SW 1271 (cell line): ENCODE data around the gene FIBP.

Source experiments
- DNase-seq, 2 experiments: peaks; one replicate each; lab custom pipeline; 2025; lab: John Stamatoyannopoulos, UW

The FIBP gene

DNA sequence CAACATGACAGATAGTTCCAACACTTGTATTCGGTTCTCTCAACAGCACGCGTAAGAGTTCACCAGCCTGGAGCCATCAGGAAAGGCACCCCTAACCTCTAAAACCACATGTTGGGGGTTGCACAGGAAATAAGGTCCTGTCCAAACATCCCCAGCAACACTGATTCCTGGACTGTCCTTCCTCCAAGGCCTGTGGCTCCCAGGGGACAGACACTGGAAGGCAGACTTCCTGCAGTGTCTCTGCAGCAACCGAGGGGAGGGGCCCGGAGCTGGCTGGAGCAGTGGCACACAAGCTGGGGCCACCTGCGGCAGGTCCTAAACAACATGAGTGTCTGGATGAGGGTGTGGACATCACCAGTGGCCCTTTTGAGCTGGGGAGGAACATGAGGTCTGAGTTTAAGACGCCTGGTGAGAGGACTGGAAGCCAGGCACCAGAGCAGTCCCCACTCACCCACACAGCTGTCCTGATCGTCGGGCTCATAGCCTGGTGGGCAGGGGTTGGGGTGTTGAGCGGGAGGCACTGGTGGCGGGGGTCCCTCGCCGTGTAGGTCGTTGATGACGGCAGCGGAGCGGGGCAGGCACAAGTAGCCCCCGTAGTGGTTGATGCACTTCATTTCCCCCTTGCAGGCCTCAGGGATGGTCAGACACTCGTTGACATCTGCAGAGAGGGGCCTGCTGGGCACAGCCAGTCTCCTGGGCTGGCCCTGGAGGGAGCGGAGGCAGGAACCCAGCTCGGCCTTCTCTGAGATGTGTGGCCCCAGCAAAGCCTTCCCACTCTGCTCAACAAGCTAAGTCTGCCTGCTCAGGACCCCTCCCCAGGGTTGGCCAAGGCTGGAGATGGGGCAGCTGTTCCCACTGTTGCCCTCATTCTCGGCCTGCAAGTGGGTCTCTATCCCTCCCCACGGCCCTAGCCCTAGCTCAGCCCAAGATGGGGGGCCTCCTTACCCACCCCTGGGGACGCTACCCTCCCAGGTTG is 17.3 kb downstream of the FIBP start:
- DNase-seq, result no peak

DNA sequence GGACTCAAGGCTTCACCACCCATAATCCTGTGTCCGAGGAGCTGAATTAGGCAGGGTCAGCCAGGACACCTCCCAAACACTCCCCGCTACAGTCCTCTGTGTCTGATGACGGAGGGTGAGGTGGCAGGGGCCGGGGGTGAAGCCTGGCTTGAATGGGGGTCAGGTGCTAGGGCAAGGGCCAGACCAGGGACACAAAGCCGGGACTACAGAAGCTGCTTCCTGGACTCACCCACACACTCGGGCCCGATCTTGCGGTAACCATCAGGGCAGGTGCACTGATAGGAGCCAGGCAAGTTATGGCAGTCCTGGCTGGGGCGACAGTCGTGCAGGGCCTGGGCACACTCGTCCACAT is 18.0 kb downstream of the FIBP start:
- no peak for DNase-seq

DNA sequence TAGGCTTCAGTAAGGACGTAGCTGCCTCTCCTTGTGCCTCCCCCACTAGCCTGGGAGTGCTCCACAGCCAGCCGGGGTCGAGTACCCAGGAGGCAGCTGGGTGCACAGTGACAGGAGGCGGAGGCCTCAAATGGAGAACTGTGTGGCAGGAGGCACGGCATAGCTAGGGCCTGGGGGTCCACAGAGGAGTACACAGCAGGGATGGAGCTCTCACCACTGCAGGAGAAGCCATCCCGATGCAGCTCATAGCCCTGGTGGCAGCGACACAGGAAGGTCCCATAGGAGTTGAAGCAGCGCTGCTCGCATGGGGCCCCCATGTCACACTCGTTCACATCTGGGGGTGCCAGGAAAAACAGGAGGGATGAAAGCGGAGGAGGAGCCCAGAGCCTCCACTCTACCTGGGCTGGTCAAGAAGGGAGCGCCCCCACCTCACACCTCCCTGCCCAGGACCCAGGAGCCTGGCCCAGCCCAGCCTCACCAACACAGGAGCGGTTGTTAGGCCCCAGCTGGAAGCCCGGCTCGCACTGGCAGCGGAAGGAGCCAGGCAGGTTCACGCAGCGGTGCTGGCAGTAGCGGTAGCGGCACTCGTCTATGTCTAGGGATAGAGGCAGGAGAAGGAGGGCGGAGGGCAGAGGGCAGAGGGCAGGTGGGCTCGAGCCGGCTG is 18.5 kb downstream of the FIBP start:
- DNase-seq, result no peak

DNA sequence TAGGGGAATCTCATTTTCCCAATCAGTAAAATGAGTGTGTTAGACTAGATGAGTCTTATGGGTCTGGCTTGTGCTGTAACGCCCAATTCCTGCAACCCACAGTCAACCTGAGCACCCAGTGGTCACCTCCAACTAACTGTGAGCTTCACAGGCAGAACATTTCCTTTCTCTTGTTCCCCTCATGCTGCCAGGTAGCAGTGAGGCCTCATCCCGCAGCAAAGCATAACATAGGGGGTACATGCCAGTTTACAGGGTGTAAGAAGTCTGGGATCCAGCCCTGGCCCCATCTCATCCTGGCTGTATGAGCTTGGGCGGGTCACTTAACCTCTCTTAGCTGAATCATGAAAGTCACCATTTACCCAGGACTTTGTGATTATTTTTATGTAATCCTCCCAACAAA is 19.4 kb downstream of the FIBP start:
- DNase-seq, result no peak

DNA sequence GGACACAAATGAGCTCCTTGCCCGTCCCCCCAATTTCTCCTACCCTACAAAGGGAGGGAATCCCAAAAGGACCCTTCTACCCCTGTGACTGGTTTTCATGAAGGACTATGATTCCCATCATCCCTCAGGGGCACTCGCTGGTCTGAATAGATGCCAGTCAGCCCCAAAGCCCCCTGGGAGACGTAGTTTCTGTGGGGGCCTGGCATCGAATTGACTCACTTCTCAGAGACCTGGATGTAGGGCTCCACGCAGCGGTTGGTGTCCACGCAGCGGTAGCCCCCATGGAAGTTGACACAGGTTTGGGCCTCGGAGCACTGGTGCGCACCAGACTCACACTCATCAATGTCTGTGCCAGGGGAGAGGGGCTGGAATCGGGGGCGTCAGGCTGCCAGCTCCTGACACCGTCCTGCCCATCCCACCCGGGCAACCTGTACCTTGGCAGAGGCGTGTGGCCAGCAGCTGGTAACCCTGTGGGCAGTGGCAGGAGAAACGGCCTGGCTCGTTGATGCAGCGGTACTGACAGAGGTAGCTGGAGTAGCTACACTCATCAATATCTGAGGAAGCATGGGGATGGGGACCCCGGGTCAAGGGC is 20.1 kb downstream of the FIBP start:
- no peak for DNase-seq

DNA sequence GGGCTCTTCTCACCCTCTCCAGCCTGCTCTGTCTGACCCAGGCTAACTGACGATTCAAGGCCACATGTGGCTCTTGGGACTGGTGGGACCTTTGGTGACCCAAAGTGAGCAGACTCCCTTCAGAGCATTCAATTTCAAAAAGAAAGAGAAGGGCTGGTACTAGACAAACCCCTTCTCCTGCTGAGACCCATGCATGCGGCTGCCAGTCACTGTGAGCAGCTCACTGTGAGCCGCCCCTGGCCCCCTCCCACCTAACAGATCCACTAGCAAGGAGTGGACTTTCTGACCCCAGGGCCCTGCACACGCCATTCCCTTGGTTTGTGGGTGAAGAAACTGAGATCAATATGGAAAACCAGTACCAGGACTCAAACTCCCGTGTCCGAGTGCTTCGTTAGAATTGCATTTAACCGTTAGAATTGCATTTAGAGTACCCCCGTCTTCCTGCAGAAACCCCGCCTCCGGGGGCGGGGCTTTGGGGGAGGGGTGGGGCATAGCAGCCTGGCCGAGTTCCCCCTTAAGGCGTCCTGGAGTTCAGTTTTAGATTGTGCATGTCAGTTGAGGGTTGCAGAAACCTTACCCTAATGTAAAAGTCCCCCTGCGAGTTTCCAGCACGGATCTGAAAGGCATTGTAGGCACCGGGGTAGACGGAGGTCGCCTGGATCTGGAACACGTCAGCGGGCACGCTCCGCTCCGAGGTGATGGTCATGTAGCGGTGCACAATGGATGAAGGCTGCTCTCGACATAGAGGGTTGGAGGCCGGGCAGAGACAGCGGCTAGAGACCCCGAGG is 20.8 kb downstream of the FIBP start:
- DNase-seq, result no peak

DNA sequence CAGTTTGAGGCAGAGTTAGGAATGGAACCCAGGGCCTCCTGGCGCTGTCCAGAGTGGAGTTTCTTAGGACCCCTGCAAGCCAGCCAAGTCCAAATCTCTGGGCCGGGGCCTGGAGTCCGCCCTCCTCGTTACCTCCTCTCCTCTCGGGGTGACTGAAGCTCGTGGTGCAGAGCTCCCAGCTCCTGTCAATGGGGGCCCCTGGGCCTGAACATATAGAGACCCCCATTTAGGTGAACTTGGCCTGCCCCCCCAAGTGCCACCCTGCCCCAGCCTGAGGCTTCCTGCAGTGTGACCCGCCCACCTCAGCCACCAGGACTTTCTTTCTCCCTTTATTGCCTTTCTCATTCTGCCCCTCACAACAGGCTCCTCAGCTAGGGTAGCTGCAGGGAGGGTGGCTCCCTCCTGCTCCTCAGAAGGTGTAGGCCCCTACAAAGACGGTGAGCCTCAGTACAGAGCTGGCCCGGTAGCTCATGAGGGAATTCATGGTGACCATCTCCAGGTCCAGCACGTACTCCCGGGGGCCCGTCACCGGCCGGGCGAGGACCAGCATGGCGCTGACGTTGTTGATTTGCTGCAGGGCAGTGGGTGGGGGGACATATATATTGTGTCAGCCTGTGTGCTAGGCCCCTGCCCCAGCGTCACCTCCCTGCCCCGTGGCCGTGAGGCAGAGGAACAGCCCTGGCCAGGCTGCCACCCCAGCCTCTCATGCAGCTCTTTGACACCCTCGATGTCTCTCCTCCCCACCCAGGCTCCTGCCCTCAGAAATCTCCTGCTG is 21.6 kb downstream of the FIBP start:
- DNase-seq, result no peak

DNA sequence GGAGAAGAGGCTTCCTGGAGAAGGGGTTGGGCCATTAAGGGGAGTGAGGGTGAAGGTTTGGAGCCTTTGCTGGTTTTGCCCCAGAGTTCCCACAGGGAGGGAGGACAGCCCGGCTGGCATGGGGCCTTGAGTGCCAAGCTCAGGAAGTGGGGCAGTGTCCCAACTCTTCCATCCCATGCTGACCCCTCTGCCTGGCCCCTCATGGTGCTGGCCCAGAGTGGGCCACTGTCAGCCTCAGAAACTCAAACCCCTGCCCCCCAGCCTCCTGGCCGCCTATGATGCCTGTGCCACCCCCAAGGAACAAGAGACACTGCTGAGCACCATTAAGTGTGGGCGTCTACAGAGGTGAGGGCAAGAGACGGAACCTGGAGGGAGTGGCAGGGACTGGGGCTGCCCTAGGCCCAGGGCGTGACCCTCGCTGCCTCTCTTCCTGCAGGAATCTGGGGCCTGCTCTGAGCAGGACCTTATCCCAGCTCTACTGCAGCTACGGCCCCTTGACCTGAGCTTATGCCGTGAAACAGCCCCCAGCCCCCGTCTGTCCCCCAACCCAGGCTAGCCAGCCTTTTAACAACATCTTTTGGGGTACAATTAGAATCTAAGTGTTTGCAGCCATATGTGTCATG is 22.6 kb downstream of the FIBP start:
- no peak for DNase-seq

DNA sequence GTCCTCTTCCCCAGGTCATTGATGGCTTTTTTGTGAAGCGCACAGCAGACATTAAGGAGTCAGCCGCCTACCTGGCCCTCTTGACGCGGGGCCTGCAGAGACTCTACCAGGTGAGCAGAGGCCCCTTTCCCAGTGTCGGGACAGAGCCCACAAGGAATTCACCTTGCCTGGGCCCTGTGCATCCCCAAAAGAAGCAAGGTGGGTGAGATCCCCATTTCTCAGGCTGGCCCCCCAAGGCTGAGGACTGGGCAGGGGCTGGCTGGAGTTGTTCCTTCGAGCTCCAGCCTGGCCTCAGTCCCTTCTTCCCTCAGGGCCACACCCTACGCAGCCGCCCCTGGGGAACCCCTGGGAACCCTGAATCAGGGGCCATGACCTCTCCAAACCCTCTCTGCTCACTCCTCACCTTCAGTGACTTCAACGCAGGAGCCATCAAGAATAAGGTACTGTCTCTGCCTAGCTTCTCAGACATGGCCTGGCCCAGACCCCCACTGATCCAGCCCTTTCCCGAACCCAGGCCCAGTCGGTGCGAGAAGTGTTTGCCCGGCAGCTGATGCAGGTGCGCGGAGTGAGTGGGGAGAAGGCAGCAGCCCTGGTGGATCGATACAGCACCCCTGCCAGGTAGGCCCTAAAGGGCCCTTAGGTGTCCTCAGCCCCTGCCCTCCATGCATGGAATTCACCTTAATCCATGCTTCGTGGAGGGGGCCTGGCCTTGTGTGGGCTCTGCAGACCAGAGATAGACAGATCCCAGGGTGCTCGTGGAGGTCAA is 23.4 kb downstream of the FIBP start:
- DNase-seq, result no peak

DNA sequence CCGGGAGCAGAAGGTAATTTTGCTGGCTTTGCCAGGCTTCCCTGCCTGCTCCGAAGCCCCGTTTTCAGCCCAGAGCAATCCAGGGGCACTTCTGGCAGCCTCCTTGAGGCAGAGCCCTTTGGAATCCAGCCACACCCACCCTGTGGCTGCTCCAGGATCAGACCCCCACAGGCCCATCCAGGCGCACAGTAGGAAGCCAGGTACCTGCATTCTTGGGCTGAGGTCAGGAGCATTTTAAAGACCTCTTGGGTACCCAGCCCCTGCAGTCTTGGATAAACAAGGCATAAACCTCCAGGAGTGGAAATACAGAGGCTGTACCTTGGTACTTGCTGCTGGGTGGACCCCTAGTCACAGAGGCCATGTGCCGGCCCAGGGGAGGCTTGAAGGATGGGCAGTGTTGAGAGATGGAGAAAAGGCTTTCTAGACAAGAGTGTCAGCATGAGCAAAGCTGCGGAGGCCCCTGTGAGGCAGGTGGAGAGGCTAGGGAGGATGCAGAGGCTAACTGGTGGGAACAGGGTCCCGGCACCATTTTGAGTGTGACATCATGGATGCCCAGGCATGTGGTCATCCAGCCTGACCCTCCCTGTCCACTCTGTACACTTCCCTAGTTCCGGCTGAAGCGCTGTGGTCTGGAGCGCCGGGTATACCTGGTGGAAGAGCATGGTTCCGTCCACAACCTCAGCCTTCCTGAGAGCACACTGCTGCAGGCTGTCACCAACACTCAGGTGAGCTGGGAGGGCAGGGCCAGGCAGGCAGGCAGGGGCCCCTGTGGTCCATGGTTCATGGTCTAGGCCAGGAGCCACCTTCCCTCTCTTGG is 24.2 kb downstream of the FIBP start:
- no peak for DNase-seq

DNA sequence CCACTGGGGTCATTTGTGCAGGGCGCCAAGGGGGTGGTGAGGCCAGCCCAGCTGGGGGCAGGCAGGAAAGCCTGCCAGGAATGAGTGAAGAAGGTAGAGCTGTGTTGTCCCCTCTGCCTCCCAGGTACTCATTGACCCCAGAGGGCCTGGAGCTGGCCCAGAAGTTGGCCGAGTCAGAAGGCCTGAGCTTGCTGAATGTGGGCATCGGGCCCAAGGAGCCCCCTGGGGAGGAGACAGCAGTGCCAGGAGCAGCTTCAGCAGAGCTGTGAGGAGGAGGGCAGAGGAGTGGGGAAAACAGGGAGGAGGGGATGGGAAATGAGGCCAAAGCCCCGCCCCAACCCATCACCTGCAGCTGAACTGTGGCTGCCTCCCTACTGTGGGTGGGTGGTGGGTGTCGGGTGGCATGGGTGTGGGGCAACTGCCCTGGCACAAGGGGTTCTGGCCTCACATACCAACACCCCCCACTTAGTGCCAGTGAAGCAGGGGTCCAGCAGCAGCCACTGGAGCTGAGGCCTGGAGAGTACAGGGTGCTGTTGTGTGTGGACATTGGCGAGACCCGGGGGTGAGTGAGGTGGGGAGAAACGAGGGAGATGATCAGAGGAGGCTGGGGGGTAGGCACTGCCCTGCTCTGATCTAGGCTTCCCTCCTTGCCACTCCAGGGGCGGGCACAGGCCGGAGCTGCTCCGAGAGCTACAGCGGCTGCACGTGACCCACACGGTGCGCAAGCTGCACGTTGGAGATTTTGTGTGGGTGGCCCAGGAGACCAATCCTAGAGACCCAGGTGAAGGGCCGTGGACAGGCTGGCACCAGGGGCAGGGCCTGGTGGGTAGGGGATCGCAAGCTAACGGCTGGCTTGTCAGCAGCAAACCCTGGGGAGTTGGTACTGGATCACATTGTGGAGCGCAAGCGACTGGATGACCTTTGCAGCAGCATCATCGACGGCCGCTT is 25.1 kb downstream of the FIBP start:
- DNase-seq, result no peak

DNA sequence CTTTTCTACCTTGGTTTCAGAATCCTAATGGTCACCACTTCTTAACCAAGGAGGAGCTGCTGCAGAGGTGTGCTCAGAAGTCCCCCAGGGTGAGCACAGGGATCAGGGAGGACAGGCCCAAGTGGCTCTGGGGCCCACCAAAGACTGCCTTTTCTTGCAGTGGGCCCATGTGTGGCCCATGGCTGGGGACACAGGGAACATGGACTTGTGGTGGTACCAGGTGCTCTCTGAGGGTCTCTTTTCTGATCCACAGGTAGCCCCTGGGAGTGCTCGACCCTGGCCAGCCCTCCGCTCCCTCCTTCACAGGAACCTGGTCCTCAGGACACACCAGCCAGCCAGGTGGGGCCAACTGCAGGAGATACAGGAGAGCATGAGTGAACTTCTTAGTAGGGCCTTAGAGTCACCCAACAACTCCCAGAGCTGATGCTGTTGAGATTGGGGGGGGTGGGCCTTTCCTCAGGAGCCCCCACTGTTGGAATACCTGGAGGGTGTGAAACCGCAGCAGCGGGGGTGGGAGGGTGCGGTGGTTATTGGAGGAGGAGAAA is 26.0 kb downstream of the FIBP start:
- DNase-seq, result no peak

DNA sequence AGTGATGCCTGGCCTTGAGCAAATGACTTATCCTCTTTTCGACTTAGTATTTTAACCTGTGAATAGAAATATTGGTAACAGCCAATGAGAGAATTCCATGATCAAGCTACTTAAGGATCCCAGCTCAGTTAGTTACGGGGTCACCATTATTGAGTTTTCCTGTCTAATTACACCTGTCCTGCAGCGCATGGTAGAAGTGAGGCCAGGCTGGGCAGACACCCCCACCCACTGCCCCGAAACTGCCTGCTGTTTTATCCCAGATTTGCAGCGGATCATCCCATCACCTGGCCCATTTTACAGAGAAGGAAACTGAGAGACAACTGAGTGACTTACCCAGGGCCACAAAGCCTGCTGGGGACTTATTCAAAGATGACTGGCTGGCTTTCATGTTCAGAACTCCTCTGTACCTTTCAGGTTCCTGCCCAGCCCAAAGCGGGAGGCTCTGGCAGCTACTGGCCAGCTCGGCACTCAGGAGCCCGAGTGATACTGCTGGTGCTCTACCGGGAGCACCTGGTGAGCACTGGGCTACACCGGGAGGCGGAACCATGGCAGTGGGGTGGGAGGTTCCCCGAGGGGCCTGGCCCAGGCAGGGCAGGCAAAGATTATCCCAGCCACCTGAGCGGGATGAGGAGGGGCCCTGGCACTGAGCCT is 26.6 kb downstream of the FIBP start:
- DNase-seq, result no peak

DNA sequence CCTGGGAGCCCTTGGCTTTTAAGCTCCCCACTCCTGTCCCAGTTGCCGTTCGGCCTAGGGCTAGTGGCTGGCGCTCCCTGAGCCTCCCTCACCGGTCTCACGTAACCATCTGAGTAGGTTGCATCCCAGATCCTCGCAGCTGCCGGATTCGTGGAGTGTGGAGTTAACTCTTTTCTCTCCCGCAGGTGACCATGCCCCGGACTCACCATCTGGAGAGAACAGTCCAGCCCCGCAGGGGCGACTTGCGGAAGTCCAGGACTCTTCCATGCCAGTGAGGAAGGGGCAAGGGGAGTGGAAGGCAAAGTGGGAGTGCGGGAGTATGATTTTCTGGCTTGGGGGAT is 27.1 kb downstream of the FIBP start:
- no peak for DNase-seq

DNA sequence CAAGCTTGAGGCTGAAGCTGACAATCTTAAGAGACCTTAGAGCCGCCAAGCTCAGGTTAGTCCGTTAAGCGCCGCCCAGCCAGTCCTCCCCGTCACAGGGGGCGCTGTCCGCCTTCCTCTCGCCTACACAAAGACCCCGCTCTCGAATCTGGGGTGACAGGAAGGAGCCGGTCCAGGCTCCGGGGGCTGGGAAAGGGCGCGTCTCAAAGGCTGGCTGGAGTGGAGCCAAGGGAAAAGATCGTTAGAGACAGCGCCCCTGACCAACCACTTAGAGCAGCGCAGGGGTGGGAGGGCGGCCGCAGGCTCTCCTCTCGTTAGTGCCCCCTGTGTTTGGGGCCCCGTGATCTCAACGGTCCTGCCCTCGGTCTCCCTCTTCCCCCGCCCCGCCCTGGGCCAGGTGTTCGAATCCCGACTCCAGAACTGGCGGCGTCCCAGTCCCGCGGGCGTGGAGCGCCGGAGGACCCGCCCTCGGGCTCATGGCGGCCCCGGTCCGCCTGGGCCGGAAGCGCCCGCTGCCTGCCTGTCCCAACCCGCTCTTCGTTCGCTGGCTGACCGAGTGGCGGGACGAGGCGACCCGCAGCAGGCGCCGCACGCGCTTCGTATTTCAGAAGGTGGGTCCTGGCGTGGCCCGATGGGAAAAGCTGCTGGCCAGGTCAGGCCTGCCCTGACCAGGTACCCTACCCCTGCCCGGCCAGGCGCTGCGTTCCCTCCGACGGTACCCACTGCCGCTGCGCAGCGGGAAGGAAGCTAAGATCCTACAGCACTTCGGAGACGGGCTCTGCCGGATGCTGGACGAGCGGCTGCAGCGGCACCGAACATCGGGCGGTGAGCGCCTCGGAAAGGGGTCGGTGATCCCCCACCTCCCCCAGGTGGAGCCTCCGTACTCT is 27.8 kb downstream of the FIBP start, which contains the start of gene MUS81:
Gene MUS81, plus strand, starts transcription at position 156 of the 887 bp plus-strand sequence. Its CDS starts 321 bp downstream, at position 477.
- DNase-seq, result peak; percentile 97 to 98

DNA sequence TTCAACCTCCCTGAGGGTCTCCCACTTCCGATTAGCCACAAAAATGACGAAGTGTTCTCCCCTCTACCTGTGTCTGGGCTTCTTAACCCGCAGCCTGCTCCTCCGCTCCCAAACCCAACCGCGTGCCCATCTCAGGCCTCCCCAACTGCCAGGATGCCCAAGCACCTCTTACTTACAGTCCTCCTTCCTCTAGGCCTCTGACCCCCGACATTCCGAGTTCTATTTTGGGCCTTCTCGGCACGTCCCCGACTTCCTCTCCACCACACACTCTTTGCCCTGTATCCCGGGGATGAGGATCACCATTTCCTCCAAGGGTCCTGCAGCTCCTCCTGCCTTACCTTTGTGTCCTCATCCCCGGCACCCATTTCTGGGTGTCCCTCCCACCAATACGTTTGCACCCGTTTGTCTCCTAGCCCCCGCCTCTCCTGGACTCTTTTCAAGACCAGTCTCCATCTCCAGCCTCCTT is 28.4 kb downstream of the FIBP start:
- DNase-seq, result no peak
